HepG2 (cell line): ENCODE measurements around the gene CCDC136. TPM values are rescaled to one million over a fixed set of nuclear protein-coding genes. Genes with fewer than 3 reads are reported as not detected.

Source experiments
- ARID2 ChIP-seq: sonication (generic); formaldehyde crosslinking; IDR thresholded peaks from 2 replicates; pipeline ENCODE4 v1.8.1; 2022; ENCODE audit warnings: mild to moderate bottlenecking, missing genetic modification reagents, borderline replicate concordance
- REL ChIP-seq: sonication (generic); formaldehyde crosslinking; conservative IDR thresholded peaks from 2 replicates; pipeline ENCODE4 v1.8.0; 2022; ENCODE audit warnings: mild to moderate bottlenecking, missing genetic modification reagents, moderate library complexity
- RXRB ChIP-seq: IDR thresholded peaks from 2 replicates; pipeline ENCODE4 v1.6.1; 2016; ENCODE audit warnings: borderline replicate concordance, missing genetic modification reagents, missing compliant biosample characterization
- TIGD3 ChIP-seq: sonication (generic); formaldehyde crosslinking; IDR thresholded peaks from 2 replicates; pipeline ENCODE4 v1.5.1; 2020; ENCODE audit warnings: mild to moderate bottlenecking, missing genetic modification reagents, borderline replicate concordance
- polyA plus RNA-seq, 8 experiments: library from polyadenylated mRNA; depleted of rRNA in 3 of 8; stranded (reverse) in 7 of 8; unstranded in 1 of 8; fragments of >200 nt; fragmentation: Illumina TruSeq in 4 of 8; extraction: Trizol in 4 of 8; gene quantifications; 2 replicates each; pipeline versions ENCODE4 v1.2.1 to v1.2.3, GENCODE V29; 2011 to 2016; ENCODE audit warnings: low read depth in 4 of 8, missing spikeins in 1 of 8, mixed read lengths in 1 of 8; ENCODE audit not compliant: insufficient read depth in 1 of 8
- total RNA-seq, 5 experiments: library from RNA; depleted of rRNA; stranded (reverse); fragments of >200 nt; fragmentation: Illumina TruSeq; extraction: Trizol; gene quantifications; 2 replicates each; pipeline ENCODE4 v1.2.3, GENCODE V29; 2016; ENCODE audit warnings: low read depth in 1 of 5
- TF ChIP-seq, protein P1 (sequence below): sonication (generic); formaldehyde crosslinking; IDR thresholded peaks from 2 replicates; pipeline ENCODE4 v1.4.0; 2020; ENCODE audit warnings: mild to moderate bottlenecking, missing genetic modification reagents
- TF ChIP-seq, protein P2 (sequence below): IDR thresholded peaks from 2 replicates; pipeline ENCODE4 v1.6.1; 2016; ENCODE audit warnings: missing biosample characterization, missing genetic modification reagents, low read depth

Gene CCDC136
- total and polyA plus RNA-seq, 2 of the 13 experiments (the other 11 are each of a cell fraction or from before 2014, with no cell fraction given) = 0.04 to 0.38 TPM

GRCh38 chr7:128810997-128811396 lies 19.2 kb downstream of the CCDC136 start (continued):
- TF ChIP-seq, protein P1, sequence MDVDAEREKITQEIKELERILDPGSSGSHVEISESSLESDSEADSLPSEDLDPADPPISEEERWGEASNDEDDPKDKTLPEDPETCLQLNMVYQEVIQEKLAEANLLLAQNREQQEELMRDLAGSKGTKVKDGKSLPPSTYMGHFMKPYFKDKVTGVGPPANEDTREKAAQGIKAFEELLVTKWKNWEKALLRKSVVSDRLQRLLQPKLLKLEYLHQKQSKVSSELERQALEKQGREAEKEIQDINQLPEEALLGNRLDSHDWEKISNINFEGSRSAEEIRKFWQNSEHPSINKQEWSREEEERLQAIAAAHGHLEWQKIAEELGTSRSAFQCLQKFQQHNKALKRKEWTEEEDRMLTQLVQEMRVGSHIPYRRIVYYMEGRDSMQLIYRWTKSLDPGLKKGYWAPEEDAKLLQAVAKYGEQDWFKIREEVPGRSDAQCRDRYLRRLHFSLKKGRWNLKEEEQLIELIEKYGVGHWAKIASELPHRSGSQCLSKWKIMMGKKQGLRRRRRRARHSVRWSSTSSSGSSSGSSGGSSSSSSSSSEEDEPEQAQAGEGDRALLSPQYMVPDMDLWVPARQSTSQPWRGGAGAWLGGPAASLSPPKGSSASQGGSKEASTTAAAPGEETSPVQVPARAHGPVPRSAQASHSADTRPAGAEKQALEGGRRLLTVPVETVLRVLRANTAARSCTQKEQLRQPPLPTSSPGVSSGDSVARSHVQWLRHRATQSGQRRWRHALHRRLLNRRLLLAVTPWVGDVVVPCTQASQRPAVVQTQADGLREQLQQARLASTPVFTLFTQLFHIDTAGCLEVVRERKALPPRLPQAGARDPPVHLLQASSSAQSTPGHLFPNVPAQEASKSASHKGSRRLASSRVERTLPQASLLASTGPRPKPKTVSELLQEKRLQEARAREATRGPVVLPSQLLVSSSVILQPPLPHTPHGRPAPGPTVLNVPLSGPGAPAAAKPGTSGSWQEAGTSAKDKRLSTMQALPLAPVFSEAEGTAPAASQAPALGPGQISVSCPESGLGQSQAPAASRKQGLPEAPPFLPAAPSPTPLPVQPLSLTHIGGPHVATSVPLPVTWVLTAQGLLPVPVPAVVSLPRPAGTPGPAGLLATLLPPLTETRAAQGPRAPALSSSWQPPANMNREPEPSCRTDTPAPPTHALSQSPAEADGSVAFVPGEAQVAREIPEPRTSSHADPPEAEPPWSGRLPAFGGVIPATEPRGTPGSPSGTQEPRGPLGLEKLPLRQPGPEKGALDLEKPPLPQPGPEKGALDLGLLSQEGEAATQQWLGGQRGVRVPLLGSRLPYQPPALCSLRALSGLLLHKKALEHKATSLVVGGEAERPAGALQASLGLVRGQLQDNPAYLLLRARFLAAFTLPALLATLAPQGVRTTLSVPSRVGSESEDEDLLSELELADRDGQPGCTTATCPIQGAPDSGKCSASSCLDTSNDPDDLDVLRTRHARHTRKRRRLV = no peak
- TF ChIP-seq TIGD3 (CRISPR knock-in tag) = no peak
- no peak for TF ChIP-seq ARID2
- TF ChIP-seq RXRB (CRISPR knock-in tag) = no peak
- TF ChIP-seq REL = no peak
- TF ChIP-seq, protein P2, sequence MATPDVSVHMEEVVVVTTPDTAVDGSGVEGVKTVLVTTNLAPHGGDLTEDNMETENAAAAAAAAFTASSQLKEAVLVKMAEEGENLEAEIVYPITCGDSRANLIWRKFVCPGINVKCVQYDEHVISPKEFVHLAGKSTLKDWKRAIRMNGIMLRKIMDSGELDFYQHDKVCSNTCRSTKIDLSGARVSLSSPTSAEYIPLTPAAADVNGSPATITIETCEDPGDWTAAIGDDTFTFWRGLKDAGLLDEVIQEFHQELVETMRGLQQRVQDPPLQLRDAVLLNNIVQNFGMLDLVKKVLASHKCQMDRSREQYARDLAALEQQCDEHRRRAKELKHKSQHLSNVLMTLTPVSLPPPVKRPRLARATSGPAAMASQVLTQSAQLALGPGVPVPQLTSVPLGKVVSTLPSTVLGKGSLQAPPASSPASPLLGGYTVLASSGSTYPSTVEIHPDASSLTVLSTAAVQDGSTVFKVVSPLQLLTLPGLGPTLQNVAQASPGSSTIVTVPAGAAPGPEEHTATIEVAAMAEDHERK = no peak
